KOPT-K1 (cell line): ENCODE results near the gene MARCHF4.

ENCODE experiments used
- H3K27ac ChIP-seq: fragments of 200-600 bp; sonication (generic); 2 replicates; pipeline ENCODE4 v1.5.1; 2016; ENCODE audit warnings: antibody characterized with exemption, mild to moderate bottlenecking, low read depth, low read length; ENCODE audit not compliant: poor library complexity, severe bottlenecking
- H3K36me3 ChIP-seq: fragments of 200-600 bp; sonication (generic); 2 replicates; pipeline ENCODE4 v1.5.1; 2017; ENCODE audit warnings: antibody characterized with exemption, mild to moderate bottlenecking, low read length, moderate library complexity; ENCODE audit not compliant: insufficient read depth
- H3K9me3 ChIP-seq: fragments of 200-600 bp; sonication (generic); 2 replicates; pipeline ENCODE4 v1.5.1; 2017; ENCODE audit warnings: antibody characterized with exemption, low read length, mild to moderate bottlenecking; ENCODE audit not compliant: insufficient read depth, poor library complexity, severe bottlenecking

Gene MARCHF4

GRCh38 chr2:216372761-216373291 lies 543 bp upstream of the MARCHF4 start:
- H3K36me3 ChIP-seq, result no peaks in the 10 kb centered on the region
- no peaks in the 10 kb centered on the region for H3K9me3 ChIP-seq
- H3K27ac ChIP-seq, result no peak overlapping the region

GRCh38 chr2:216370961-216371712 lies 1.1 kb downstream of the MARCHF4 start:
- Histone ChIP-seq H3K9me3 (no peaks in the 10 kb centered on the region), H3K27ac (no peak overlapping the region), H3K36me3 (no peaks in the 10 kb centered on the region)

GRCh38 chr2:216369821-216370220 lies 2.5 kb downstream of the MARCHF4 start:
- Histone ChIP-seq H3K27ac (no peak overlapping the region), H3K9me3 (no peaks in the 10 kb centered on the region), H3K36me3 (no peaks in the 10 kb centered on the region)

GRCh38 chr2:216366777-216367471 lies 5.4 kb downstream of the MARCHF4 start:
- Histone ChIP-seq H3K36me3 (no peaks in the 10 kb centered on the region), H3K27ac (no peak overlapping the region), H3K9me3 (no peaks in the 10 kb centered on the region)

GRCh38 chr2:216365518-216365917 lies 6.8 kb downstream of the MARCHF4 start:
- Histone ChIP-seq H3K9me3 (no peaks in the 10 kb centered on the region), H3K27ac (no peak overlapping the region), H3K36me3 (no peaks in the 10 kb centered on the region)

- Histone ChIP-seq H3K36me3 (no peaks in the 10 kb centered on the region), H3K27ac (no peak overlapping the region)
Observed at GRCh38 chr2:216363221-216363620, 9.1 kb downstream of the MARCHF4 start.

GRCh38 chr2:216362730-216363129 lies 9.6 kb downstream of the MARCHF4 start:
- Histone ChIP-seq H3K36me3 (no peaks in the 10 kb centered on the region), H3K27ac (no peak overlapping the region), H3K9me3 (no peaks in the 10 kb centered on the region)

More at GRCh38 chr2:216363221-216363620, 9.1 kb downstream of the MARCHF4 start:
- no peaks in the 10 kb centered on the region for H3K9me3 ChIP-seq

- Histone ChIP-seq H3K36me3 (no peaks in the 10 kb centered on the region), H3K27ac (no peak overlapping the region), H3K9me3 (no peaks in the 10 kb centered on the region)
Observed at GRCh38 chr2:216355711-216356110, 16.6 kb downstream of the MARCHF4 start.

- Histone ChIP-seq H3K36me3 (no peaks in the 10 kb centered on the region), H3K27ac (peak overlapping the region; percentile 69), H3K9me3 (no peaks in the 10 kb centered on the region)
Observed at GRCh38 chr2:216354306-216354705, 18.0 kb downstream of the MARCHF4 start.

- H3K9me3 ChIP-seq, result no peaks in the 10 kb centered on the region
- H3K27ac ChIP-seq, result peak overlapping the region; percentile 69
- no peaks in the 10 kb centered on the region for H3K36me3 ChIP-seq
Observed at GRCh38 chr2:216352653-216353270, 19.5 kb downstream of the MARCHF4 start.

GRCh38 chr2:216351172-216351925 lies 20.9 kb downstream of the MARCHF4 start:
- Histone ChIP-seq H3K36me3 (no peaks in the 10 kb centered on the region), H3K27ac (no peak overlapping the region), H3K9me3 (no peaks in the 10 kb centered on the region)

GRCh38 chr2:216350214-216350791 lies 22.0 kb downstream of the MARCHF4 start:
- Histone ChIP-seq H3K9me3 (no peaks in the 10 kb centered on the region), H3K27ac (no peak overlapping the region), H3K36me3 (no peaks in the 10 kb centered on the region)

- Histone ChIP-seq H3K9me3 (no peaks in the 10 kb centered on the region), H3K36me3 (no peaks in the 10 kb centered on the region), H3K27ac (no peak overlapping the region)
Observed at GRCh38 chr2:216349366-216349765, 22.9 kb downstream of the MARCHF4 start.

GRCh38 chr2:216348756-216349308 lies 23.5 kb downstream of the MARCHF4 start:
- no peaks in the 10 kb centered on the region for H3K36me3 ChIP-seq
- H3K27ac ChIP-seq, result no peak overlapping the region
- H3K9me3 ChIP-seq, result no peaks in the 10 kb centered on the region
